Choroid plexus epithelial cell (primary cell): Measurements from ENCODE around the gene CYTH4.

ENCODE experiments used
- DNase-seq: peaks from one replicate; pipeline ENCODE4 v3.0.0-alpha.2; 2010; ENCODE audit warnings: low read depth
- H3K4me3 ChIP-seq: 2 replicates; pipeline ENCODE4 v1.5.1; 2011; ENCODE audit warnings: low read depth, mild to moderate bottlenecking, control low read depth, low read length, moderate library complexity
- CTCF ChIP-seq: conservative IDR thresholded peaks from 2 replicates; pipeline ENCODE4 v1.5.1; 2011; ENCODE audit warnings: low read depth, mild to moderate bottlenecking, control low read depth, inconsistent platforms, low read length, moderate library complexity

The CYTH4 gene

GRCh38 chr22:37239336-37240239 lies 42.7 kb upstream of the CYTH4 start:
- DNase-seq = no peak
- no peak for TF ChIP-seq CTCF
- H3K4me3 ChIP-seq = no peak overlapping the region

- no peak for DNase-seq
- TF ChIP-seq CTCF = no peak
- no peak overlapping the region for H3K4me3 ChIP-seq
Measured at GRCh38 chr22:37240240-37240940, 41.9 kb upstream of the CYTH4 start.

GRCh38 chr22:37240941-37241320 lies 41.4 kb upstream of the CYTH4 start:
- H3K4me3 ChIP-seq = no peak overlapping the region
- DNase-seq = no peak

GRCh38 chr22:37241351-37242142 lies 40.8 kb upstream of the CYTH4 start:
- H3K4me3 ChIP-seq = no peak overlapping the region
- DNase-seq = no peak
- no peak for TF ChIP-seq CTCF

More at GRCh38 chr22:37240941-37241320, 41.4 kb upstream of the CYTH4 start:
- TF ChIP-seq CTCF = no peak

GRCh38 chr22:37242395-37242918 lies 39.9 kb upstream of the CYTH4 start:
- H3K4me3 ChIP-seq = peak overlapping the region; percentile 66
- DNase-seq = no peak
- no peak for TF ChIP-seq CTCF

- no peak for DNase-seq
- peak overlapping the region; percentile 66 for H3K4me3 ChIP-seq
- TF ChIP-seq CTCF = no peak
Measured at GRCh38 chr22:37243402-37244113, 38.8 kb upstream of the CYTH4 start.
